Activated naive CD8-positive, alpha-beta T cell (primary cell): Measurements from ENCODE around the gene ASMT.
"Not testable (repeated sequence)": the region's sequence is repeated elsewhere in the genome, so short reads cannot be mapped to it uniquely, and the experiment has no call there.

Source experiments
- H3K27ac Mint-ChIP-seq: one replicate; pipeline ENCODE4 v1.8.0; 2021; ENCODE audit warnings: mixed read lengths
- H3K27me3 Mint-ChIP-seq: one replicate; pipeline ENCODE4 v1.8.0; 2021; ENCODE audit warnings: mixed read lengths
- H3K36me3 Mint-ChIP-seq: one replicate; pipeline ENCODE4 v1.8.0; 2021; ENCODE audit warnings: mixed read lengths
- H3K4me1 Mint-ChIP-seq: one replicate; pipeline ENCODE4 v1.8.0; 2021; ENCODE audit warnings: low read depth, mixed read lengths
- H3K4me3 Mint-ChIP-seq: one replicate; pipeline ENCODE4 v1.8.0; 2021; ENCODE audit warnings: mild to moderate bottlenecking, mixed read lengths
- H3K9me3 Mint-ChIP-seq: one replicate; pipeline ENCODE4 v1.8.0; 2021; ENCODE audit warnings: low read depth, mixed read lengths

ASMT gene

DNA sequence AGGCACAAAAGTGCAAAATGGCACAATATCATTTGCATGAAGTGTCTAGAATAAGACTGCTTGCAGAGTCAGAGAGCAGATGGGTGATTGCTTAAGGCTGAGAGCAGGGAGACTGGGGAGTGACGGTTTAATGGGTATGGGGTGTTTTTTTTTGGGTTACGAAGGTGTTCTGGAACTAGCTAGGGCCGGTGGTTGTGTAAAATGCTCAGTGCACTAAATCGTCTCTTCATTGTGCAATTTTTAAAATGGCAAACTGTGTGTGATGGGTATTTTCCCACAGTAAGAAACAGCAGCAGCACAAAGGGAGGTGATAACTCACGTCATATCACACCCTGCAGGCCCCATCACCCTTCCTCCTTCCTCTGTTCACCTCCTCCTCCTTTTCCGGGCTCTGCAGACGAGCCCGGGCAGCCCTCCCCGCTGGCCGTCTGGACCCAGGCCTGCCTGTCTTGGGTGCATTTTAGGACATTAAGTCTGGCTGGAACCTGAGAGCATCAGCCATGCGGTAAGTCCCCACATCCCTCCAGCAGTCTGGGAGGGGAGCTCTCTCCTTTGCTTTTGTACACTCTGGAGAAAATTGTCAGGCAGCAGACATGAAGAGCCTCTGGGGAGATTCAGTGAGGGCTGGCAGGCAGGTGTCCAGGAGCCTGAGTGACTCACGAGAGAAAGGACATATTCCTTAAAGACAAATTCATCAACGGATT lies 42.7 kb downstream of the ASMT start:
- H3K27me3 Mint-ChIP-seq = no peaks in the 10 kb centered on the region
- H3K9me3 Mint-ChIP-seq = no peaks in the 10 kb centered on the region
- H3K27ac Mint-ChIP-seq = peak overlapping the region; percentile 97
- peaks cover 40% of the 10 kb centered on the region for H3K4me1 Mint-ChIP-seq
- H3K36me3 Mint-ChIP-seq = no peaks in the 10 kb centered on the region
- H3K4me3 Mint-ChIP-seq = peak overlapping the region; percentile 96

DNA sequence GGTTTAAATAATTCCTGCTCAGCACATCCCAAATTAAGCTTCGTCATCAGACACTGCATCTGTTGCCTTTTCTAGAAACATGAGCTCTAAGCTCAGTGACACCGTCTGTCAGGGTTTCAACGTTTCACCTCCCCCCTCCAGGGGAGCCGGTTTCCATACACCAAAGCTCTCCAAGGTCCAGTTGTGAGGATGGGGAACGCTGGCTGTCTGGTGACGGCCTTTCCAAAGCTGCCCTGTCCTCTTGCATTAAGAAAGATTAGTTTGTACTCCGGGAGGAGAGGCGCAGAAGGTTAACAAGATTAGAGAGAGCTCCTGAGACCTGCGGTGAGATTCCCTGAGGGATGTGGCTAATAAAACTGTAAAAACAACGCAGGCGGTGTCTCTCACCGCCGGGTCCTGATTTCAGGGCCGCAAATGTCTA lies 43.2 kb downstream of the ASMT start:
- peak overlapping the region; percentile 96 for H3K4me3 Mint-ChIP-seq
- H3K36me3 Mint-ChIP-seq = no peaks in the 10 kb centered on the region
- H3K4me1 Mint-ChIP-seq = peaks cover 43% of the 10 kb centered on the region
- H3K9me3 Mint-ChIP-seq = no peaks in the 10 kb centered on the region
- no peaks in the 10 kb centered on the region for H3K27me3 Mint-ChIP-seq
- peak overlapping the region; percentile 97 for H3K27ac Mint-ChIP-seq

- peaks cover 58% of the 10 kb centered on the region for H3K4me1 Mint-ChIP-seq
- H3K36me3 Mint-ChIP-seq = no peaks in the 10 kb centered on the region
- H3K27ac Mint-ChIP-seq = peak overlapping the region; percentile 52
- H3K27me3 Mint-ChIP-seq = no peaks in the 10 kb centered on the region
- H3K9me3 Mint-ChIP-seq = no peaks in the 10 kb centered on the region
- H3K4me3 Mint-ChIP-seq = peak overlapping the region; percentile 84
These were observed 45.0 kb downstream of the ASMT start for GRCh38 chrX:1659664-1660461.

DNA sequence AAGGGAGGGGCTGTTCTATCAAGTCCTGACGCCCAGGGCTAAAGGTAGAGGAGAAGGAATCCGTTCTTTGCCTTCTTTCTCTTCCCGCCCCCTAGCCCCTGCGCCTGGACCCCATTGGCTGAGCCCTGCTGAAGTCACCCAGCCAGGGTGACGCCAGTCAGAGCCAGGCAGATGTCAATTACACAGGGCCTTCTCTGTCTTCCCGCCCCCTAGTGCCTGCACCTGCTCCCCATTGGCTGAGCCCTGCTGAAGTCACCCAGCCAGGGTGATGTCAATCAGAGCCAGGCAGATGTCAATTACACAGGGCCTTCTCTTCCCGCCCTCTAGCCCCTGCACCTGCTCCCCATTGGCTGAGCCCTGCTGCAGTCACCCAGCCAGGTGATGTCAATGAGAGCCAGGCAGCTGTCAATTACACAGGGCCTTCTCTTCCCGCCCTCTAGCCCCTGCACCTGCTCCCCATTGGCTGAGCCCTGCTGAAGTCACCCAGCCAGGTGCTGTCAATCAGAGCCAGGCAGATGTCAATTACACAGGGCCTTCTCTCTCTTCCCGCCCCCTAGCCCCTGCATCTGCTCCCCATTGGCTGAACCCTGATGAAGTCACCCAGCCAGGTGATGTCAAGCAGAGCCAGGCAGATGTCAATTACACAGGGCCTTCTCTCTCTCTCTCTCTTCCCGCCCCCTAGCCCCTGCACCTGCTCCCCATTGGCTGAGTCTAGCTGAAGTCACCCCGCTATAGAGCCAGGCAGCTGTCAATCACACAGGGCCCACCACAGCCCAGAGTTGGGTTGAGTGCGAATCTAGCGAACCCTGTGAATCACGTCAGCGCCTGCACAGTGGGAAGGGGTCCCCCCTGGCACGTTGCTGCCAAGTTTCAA lies 46.4 kb downstream of the ASMT start:
- Mint-ChIP-seq H3K4me1 (peaks cover 67% of the 10 kb centered on the region), H3K4me3 (peak overlapping the region; percentile 92)

DNA sequence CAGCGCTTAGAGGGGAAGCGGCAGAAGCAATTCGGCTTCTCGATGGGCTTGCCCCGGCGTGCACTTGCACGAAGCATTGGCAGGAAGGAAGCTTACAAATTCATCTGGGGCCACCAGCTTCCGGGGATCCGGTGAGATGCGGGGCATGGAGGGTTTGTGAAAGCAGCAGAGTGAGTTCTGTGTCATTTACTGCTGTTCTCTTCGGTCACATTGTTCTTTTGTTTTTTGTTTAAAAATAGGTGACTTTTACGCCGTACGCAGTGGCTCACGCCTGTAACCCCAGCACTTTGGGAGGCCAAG lies 47.0 kb downstream of the ASMT start:
- H3K4me1 Mint-ChIP-seq = peaks cover 66% of the 10 kb centered on the region
- H3K27me3 Mint-ChIP-seq = no peaks in the 10 kb centered on the region
- peak overlapping the region; percentile 92 for H3K4me3 Mint-ChIP-seq
- H3K36me3 Mint-ChIP-seq = peaks cover 11% of the 10 kb centered on the region
- H3K9me3 Mint-ChIP-seq = no peaks in the 10 kb centered on the region
- H3K27ac Mint-ChIP-seq = peak overlapping the region; percentile 97

More for the DNA sequence above, 46.4 kb downstream of the ASMT start:
- Mint-ChIP-seq H3K27me3 (no peaks in the 10 kb centered on the region), H3K27ac (peak overlapping the region; percentile 97), H3K9me3 (no peaks in the 10 kb centered on the region), H3K36me3 (peaks cover 7% of the 10 kb centered on the region)

GRCh38 chrX:1667566-1667965 lies 52.7 kb downstream of the ASMT start:
- peaks cover 41% of the 10 kb centered on the region for H3K4me1 Mint-ChIP-seq
- H3K4me3 Mint-ChIP-seq = no peak overlapping the region
- H3K27me3 Mint-ChIP-seq = no peaks in the 10 kb centered on the region
- peak overlapping the region; percentile 64 for H3K27ac Mint-ChIP-seq
- peaks cover 26% of the 10 kb centered on the region for H3K36me3 Mint-ChIP-seq
- no peaks in the 10 kb centered on the region for H3K9me3 Mint-ChIP-seq

GRCh38 chrX:1673337-1673736 lies 58.5 kb downstream of the ASMT start:
- no peaks in the 10 kb centered on the region for H3K27me3 Mint-ChIP-seq
- no peaks in the 10 kb centered on the region for H3K9me3 Mint-ChIP-seq
- H3K4me3 Mint-ChIP-seq = no peak overlapping the region
- peaks cover 5% of the 10 kb centered on the region for H3K4me1 Mint-ChIP-seq
- H3K36me3 Mint-ChIP-seq = peaks cover 9% of the 10 kb centered on the region
- no peak overlapping the region for H3K27ac Mint-ChIP-seq

DNA sequence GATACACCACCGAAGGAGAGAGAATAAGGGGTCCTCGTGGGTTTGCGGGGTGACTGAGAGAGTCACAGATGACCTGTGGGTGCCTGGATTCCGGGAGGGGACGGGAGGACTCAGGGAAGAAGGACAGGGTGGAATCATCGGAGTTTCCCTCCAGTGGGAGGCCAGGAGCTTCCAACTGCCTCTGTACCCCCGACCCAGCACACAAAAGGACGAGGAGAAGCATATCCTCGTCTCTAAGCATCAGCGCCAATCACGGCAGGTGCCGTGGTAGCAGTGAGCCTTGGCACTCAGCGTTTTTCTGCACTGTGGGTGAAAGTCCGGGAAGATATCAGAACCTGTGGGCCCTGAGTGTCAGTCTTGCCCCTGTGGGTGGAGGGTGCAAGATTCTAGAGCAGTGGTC lies 62.0 kb downstream of the ASMT start:
- H3K4me3 Mint-ChIP-seq = no peak overlapping the region
- no peak overlapping the region for H3K27ac Mint-ChIP-seq
- H3K4me1 Mint-ChIP-seq = peaks cover 19% of the 10 kb centered on the region
- H3K27me3 Mint-ChIP-seq = no peaks in the 10 kb centered on the region
- no peaks in the 10 kb centered on the region for H3K9me3 Mint-ChIP-seq
- peaks cover 11% of the 10 kb centered on the region for H3K36me3 Mint-ChIP-seq

DNA sequence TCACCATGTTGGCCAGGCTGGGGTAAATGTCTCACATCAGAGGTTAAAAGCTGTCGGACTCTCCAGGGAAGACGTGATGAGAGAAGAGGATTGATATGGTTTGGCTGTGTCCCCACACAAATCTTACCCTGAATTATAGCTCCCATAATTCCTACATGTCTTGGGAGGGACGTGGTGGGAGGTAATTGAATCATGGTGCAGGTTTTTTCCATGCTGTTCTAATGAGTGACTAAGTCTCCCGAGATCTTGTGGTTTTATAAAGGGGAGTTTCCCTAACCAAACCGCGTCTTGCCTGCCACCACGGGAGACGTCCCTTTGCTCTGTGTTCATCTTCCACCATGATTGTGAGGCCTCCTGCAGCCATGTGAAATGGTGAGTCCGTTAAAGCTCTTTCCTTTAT lies 64.4 kb downstream of the ASMT start:
- Mint-ChIP-seq H3K27ac (peak overlapping the region; percentile 82), H3K4me3 (no peak overlapping the region), H3K9me3 (no peaks in the 10 kb centered on the region), H3K27me3 (no peaks in the 10 kb centered on the region), H3K36me3 (peaks cover 11% of the 10 kb centered on the region), H3K4me1 (peaks cover 37% of the 10 kb centered on the region)

DNA sequence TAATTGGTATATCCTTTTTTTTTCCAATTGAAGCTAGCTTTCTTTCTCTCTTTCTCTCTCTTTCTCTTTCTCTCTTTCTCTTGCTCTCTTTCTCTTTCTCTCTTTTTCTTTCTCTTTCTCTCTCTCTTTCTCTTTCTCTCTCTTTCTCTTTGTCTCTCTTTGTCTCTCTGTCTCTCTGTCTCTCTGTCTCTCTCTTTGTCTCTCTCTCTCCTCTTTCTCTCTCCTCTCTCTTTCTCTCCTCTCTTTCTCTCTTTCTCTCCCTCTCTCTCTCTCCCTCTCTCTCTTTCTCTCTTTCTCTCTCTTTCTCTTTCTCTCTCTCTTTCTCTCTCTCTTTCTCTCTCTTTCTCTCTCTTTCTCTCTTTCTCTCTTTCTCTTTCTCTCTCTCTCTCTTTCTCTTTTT lies 66.6 kb downstream of the ASMT start:
- no peaks in the 10 kb centered on the region for H3K9me3 Mint-ChIP-seq
- no peak overlapping the region for H3K4me3 Mint-ChIP-seq
- peak overlapping the region; percentile 75 for H3K27ac Mint-ChIP-seq
- peaks cover 37% of the 10 kb centered on the region for H3K4me1 Mint-ChIP-seq
- H3K27me3 Mint-ChIP-seq = no peaks in the 10 kb centered on the region
- H3K36me3 Mint-ChIP-seq = peaks cover 13% of the 10 kb centered on the region

DNA sequence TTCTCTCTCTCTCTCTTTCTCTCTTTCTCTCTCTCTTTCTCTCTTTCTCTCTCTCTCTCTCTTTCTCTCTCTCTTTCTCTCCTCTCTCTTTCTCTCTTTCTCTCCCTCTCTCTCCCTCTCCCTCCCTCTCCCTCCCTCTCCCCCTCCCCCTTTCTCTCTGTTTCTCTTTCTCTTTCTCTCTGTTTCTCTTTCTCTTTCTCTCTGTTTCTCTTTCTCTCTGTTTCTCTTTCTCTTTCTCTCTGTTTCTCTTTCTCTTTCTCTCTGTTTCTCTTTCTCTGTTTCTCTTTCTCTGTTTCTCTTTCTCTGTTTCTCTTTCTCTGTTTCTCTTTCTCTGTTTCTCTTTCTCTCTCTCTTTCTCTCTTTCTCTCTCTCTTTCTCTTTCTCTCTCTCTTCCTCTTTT lies 67.0 kb downstream of the ASMT start:
- H3K9me3 Mint-ChIP-seq, H3K4me3 Mint-ChIP-seq, H3K27me3 Mint-ChIP-seq: not testable (repeated sequence)
- Mint-ChIP-seq H3K36me3 (peaks cover 16% of the 10 kb centered on the region), H3K4me1 (peaks cover 37% of the 10 kb centered on the region), H3K27ac (peak overlapping the region; percentile 88)

- peaks cover 16% of the 10 kb centered on the region for H3K36me3 Mint-ChIP-seq
- not testable (repeated sequence) for H3K27me3 Mint-ChIP-seq, H3K9me3 Mint-ChIP-seq, H3K4me3 Mint-ChIP-seq
- peaks cover 37% of the 10 kb centered on the region for H3K4me1 Mint-ChIP-seq
- H3K27ac Mint-ChIP-seq = peak overlapping the region; percentile 88
These were observed 67.6 kb downstream of the ASMT start for GRCh38 chrX:1682501-1682900.

DNA sequence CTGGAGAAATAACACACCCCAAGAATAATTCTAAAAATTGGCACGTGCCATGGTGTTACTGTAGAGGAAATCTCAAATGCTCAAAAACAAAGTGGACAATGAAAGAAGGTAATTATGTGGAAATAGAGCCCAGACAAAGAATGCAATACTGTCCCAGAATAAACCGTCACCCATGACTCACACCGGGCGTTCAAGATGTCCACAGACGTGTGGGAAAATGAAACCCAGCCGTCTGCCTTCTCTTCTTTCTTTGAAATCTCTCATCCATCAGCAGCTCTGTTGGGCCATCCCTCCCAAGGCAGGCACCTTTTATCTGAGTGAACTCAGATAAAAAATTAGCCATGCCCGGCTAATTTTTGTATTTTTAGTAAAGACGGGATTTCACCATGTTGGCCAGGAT lies 70.0 kb downstream of the ASMT start:
- not testable (repeated sequence) for H3K27ac Mint-ChIP-seq, H3K4me3 Mint-ChIP-seq, H3K27me3 Mint-ChIP-seq, H3K9me3 Mint-ChIP-seq
- peaks cover 29% of the 10 kb centered on the region for H3K4me1 Mint-ChIP-seq
- peaks cover 11% of the 10 kb centered on the region for H3K36me3 Mint-ChIP-seq

DNA sequence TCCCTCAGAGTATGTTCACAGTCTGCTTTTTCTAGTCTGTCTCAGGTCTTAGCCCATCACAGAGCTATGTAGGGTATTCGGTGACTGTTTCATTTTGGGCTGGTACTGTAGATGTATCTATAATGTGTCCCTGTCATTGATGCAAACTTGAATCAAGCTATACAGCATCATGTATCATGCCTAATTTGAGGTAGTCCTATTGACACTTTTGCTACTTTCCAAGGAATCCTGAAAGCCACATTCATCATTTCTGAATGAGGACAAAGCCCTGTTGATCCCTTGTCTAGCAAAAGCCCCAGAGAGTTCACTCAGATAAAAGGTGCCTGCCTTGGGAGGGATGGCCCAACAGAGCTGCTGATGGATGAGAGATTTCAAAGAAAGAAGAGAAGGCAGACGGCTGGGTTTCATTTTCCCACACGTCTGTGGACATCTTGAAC lies 70.6 kb downstream of the ASMT start:
- not testable (repeated sequence) for H3K27me3 Mint-ChIP-seq, H3K27ac Mint-ChIP-seq, H3K4me3 Mint-ChIP-seq, H3K9me3 Mint-ChIP-seq
- Mint-ChIP-seq H3K36me3 (peaks cover 11% of the 10 kb centered on the region), H3K4me1 (peaks cover 26% of the 10 kb centered on the region)

GRCh38 chrX:1686642-1687041 lies 71.8 kb downstream of the ASMT start:
- no peak overlapping the region for H3K27ac Mint-ChIP-seq
- no peaks in the 10 kb centered on the region for H3K9me3 Mint-ChIP-seq
- H3K4me1 Mint-ChIP-seq = peaks cover 22% of the 10 kb centered on the region
- no peaks in the 10 kb centered on the region for H3K27me3 Mint-ChIP-seq
- H3K36me3 Mint-ChIP-seq = peaks cover 14% of the 10 kb centered on the region
- H3K4me3 Mint-ChIP-seq = no peak overlapping the region
